Gastrocnemius medialis (tissue), 4 donors: ENCODE measurements around the gene ASB13.

Experiments
- POLR2A ChIP-seq, 2 donors: fragments of 450-650 bp; IDR thresholded peaks; one replicate each; pipeline ENCODE4 v1.6.1; 2017; ENCODE audit warnings: antibody characterized with exemption in 2 of 2, mild to moderate bottlenecking in 2 of 2, moderate library complexity in 2 of 2
- TF ChIP-seq, protein P1 (sequence below), 5 experiments: fragments of 450-650 bp in 3 of 5; fragments of 200-600 bp in 2 of 5; sonication (generic) in 2 of 5; IDR thresholded peaks in 4 of 5; conservative IDR thresholded peaks in 1 of 5; 1 replicate in 4 of 5; 2 replicates in 1 of 5; pipeline ENCODE4 v1.5.1; 2016 to 2019; ENCODE audit warnings: antibody characterized with exemption in 5 of 5, mild to moderate bottlenecking in 3 of 5, moderate library complexity in 3 of 5

DNA sequence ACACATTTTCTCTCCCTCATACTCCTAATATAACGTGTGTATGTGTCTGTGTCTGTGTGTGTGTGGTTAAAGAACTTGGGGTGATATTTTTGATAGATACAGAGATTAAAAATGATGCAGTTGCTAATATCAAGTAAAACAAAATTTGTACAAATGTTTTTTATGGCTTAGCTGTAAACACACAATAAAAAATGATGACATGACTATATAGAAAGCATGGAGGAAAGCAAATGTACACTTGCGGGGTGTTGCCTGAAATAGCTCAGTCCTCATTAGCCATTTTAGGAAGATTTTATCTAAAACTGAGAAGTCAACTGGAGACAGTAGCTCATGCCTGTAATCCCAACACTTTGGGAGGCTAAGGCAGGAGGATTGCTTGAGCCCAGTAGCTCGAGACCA is 12.6 kb upstream of the ASB13 start:
- no peak for TF ChIP-seq POLR2A (IDR thresholded peaks at IDR 0.05)
- TF ChIP-seq, protein P1, sequence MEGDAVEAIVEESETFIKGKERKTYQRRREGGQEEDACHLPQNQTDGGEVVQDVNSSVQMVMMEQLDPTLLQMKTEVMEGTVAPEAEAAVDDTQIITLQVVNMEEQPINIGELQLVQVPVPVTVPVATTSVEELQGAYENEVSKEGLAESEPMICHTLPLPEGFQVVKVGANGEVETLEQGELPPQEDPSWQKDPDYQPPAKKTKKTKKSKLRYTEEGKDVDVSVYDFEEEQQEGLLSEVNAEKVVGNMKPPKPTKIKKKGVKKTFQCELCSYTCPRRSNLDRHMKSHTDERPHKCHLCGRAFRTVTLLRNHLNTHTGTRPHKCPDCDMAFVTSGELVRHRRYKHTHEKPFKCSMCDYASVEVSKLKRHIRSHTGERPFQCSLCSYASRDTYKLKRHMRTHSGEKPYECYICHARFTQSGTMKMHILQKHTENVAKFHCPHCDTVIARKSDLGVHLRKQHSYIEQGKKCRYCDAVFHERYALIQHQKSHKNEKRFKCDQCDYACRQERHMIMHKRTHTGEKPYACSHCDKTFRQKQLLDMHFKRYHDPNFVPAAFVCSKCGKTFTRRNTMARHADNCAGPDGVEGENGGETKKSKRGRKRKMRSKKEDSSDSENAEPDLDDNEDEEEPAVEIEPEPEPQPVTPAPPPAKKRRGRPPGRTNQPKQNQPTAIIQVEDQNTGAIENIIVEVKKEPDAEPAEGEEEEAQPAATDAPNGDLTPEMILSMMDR (IDR thresholded peaks at IDR 0.05 in 4 of 5, conservative IDR thresholded peaks at IDR 0.05 in 1 of 5), result no peak
